GM18520 (cell line): ENCODE data around the gene DQX1.
"Not testable (repeated sequence)": the region's sequence is repeated elsewhere in the genome, so short reads cannot be mapped to it uniquely, and the experiment has no call there.

Experiments used
- ATAC-seq: cut with Tn5 transposase; IDR thresholded peaks from one replicate; pipeline ENCODE4 v1.9.1; 2021; ENCODE audit not compliant: unreplicated experiment

Gene DQX1

DNA sequence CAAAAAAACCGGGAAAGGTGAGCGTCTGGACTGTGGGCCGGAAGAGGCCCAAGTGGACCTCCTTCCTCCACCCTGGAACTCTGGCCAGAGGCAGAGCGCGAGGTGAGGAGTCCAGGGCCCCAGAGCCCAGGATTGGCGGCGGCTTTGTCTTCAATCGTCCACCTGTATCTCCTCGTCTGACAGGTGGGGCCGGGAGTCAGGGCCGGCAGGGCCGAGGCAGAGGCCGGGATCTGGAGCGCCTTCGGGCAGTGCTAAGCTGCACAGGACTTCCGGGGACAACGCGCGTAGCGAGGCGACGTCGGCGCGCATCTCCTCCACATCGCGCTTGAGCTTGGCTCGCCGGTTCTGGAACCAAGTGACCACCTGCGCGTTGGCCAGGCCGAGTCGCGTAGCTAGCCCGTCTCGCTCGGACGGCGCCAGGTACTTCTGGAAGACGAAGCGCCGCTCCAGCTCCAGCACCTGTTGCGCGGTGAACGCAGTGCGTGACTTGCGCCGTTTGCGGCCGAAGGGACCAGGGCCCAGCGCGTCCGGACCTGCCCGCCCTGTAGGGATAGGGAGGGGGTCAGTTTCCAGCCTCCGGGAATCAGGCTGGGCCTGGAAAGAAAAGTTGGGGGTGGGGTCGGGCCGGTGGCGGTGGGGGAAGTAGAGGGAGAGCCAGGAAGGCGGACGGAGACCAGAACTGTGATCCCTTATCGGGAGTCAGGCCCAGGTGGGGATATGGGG is 28.1 kb downstream of the DQX1 start:
- ATAC-seq: no peak

DNA sequence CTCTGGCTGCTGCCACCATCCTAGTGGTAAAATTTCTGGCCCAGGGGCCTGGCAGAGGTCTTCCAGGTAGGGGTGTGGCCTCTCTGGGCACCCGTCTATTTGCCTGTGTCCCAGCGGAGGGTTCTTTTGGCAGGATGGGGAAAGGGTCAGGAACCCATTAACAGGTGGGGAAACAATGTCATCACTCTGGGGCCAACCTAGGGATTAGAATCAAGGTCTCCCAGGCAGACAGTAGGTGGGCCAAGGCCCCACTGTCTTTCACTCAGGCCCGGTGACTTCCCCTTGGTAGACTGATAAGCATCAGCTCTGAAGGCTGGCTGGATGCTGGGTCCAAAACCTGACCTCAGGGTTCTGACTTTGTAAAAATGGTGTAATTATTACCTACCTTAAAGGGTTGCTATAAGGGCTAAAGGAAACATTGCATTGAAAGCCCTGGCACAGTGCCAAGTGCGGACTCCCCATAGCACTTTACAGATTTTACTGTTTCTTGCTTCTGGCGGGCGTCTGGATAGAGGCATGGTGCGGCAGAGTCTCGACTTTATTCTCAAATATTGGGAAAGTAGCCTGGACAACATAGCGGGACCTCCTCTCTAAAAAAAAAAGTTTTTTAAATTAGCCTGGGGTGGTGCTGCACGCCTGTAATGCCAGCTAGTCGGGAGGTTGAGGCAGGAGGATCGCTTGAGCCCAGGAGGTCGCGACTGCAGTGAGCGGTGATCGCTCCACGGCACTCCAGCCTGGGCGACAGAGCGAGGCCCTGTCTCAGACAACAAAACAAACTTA is 28.8 kb downstream of the DQX1 start:
- ATAC-seq: no peak

DNA sequence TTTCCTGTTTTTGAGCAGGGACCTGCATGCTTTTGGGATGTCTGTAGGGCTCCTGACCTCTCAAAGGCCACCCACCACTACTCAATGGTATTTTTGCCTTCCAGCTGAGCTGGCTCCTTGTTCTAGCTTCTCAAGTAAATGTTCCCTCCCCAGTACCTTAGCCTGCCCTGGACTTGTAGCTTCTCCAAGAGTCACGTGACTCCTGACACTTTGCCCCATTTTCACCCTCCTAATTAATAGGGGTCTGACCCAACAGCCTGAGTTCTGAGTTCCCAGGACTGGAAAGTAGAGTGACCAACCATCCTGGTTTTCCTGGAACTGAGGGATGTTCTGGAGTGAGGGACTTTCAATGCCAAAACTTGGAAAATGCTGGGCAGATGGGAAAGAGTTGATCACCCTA is 30.6 kb downstream of the DQX1 start:
- ATAC-seq: no peak

DNA sequence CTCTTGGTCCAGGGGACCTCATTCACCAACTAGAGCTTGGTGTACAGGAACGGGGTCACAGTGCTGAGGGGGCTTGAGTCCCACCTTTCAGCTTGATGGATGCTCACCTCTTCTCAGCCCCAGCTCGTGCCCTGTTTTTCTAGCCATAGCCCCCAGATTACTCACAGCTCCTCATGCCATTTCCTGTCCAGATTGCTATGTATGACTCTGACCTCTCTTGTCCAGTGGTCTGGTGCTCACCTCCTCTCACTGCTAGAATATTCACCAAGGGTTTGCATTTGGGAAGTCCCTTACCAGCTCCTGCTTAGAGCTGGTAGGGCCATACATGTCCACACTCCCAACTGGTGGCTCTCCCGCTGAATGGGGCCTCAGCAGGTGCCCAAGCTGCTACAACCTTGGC is 32.5 kb downstream of the DQX1 start:
- no peak for ATAC-seq

DNA sequence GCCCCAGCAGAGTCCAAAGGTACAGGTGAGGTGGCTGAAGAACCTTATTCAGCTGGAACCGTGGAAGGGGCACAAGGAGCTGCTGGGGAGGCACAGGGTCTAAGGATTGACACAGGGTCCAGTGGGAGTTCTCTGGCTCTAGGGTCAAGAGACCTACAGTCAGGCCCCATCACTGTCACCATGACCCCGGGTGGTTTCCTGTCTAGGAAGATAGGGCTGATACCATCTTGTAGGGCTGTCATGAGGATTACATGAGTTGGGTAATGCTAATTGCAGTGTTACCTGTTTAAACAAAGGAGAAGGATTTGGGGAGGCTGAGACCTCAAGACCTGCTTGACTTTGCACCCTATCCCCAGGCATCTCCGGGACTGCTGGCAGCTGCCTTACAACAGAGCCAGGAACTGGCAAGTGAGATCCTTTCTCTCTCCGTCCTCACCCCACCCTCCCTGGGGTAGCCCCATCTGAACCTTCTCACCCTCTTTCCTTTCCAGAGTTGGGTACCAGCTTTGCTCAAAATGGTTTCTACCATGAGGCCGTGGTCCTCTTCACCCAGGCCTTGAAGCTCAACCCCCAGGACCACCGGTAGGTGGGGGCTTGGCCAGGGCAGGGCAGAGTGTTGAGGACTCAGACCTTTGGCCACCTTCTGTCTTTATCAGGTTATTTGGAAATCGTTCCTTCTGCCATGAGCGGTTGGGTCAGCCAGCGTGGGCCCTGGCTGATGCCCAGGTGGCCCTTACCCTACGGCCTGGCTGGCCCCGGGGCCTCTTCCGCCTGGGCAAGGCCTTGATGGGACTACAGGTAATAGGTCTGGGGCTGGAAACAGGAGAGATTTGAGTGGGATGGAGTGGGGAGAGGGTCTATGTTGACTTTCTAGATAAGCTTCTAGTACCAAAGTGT is 34.1 kb downstream of the DQX1 start:
- no peak for ATAC-seq

DNA sequence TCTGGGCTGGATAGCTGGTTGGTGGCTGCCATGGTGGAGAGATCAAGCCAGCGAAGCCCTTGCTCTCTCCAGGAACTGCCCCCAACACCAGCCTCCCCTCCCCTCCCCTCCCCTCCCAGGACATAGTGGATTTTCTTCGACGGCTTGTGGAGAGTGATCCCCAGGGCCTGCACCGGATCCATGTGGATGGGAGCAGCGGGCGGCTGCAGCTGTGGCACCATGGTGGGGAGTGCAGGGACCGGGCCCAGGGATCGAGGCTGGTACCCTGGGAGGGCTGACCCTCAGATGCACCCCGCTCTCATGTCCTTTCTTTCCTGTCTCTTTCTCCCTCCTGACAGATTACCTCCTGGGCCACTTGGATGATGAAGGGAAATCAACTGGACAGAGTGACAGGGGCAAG is 36.1 kb downstream of the DQX1 start:
- no peak for ATAC-seq

DNA sequence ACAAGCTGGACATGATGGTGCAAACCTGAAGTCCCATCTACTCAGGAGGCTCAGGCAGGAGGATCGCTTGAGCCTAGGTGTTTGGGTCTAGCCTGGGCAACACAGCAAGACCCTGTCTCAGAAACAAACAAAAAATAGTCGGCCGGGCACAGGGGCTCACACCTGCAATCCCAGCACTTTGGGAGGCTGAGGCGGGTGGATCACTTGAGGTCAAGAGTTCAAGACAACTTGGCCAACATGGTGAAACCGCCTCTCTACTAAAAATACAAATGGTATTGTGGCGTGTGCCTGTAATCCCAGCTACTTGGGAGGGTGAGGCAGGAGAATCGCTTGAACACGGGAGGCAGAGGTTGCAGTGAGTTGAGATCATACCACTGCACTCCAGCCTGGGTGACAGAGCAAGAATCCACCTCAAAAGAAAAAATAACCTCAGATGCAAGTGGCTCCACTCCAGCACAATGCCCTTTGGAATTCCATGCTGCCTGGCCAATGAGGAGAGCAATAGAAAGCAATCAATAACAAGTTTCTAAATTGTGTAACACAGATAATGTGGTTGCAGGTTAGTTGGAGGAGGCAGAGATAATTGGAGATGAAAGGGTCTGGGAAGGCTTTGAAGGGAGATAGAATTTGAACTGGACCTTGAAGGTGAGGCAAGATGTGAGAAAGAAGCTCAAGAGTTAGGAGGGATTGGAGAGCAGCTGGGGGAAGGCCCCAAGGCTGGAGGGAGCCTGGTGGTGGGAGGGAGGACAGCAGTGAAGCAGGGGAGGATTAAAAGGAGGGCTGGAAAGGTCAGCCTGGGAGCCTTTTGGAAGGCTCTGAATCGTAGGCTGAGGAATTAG is 37.2 kb downstream of the DQX1 start:
- ATAC-seq: no peak

DNA sequence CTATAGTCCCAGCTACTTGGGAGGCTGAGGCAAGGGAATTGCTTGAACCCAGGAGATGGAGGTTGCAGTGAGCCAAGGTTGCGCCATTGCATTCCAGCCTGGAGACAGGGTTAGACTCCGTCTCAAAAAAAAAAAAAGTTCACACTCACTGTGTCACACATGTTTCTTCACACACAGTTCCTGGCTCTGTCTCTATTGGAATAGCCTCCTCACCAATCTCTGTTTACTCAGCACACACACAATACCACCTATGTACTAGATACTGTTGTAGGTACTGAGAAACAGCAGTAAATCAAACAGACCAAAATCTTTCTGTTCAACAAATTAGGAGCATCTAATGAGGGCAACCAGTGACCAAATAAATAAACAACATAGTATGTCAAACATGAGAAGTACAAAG is 39.9 kb downstream of the DQX1 start:
- ATAC-seq: no peak

DNA sequence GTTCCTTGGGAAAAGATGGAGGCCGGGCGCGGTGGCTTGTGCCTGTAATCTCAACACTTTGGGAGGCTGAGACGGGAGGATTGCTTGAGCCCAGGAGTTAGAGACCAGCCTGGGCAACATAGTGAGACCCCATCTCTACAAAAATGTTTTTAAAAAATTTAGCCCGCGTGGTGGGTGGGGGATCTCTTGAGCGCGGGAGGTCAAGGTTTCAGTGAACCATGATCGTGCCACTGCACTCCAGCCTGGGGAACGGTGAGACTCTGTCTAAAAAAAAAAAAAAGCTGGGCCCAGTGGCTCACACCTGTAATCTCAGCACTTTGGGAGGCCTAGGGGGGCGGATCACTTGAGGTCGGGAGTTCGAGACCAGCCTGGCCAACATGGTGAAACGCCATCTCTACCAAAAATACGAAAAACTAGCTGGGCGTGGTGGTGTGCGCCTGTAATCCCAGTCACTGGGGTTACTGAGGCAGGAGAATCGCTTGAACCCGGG is 42.3 kb downstream of the DQX1 start:
- ATAC-seq: not testable (repeated sequence)

DNA sequence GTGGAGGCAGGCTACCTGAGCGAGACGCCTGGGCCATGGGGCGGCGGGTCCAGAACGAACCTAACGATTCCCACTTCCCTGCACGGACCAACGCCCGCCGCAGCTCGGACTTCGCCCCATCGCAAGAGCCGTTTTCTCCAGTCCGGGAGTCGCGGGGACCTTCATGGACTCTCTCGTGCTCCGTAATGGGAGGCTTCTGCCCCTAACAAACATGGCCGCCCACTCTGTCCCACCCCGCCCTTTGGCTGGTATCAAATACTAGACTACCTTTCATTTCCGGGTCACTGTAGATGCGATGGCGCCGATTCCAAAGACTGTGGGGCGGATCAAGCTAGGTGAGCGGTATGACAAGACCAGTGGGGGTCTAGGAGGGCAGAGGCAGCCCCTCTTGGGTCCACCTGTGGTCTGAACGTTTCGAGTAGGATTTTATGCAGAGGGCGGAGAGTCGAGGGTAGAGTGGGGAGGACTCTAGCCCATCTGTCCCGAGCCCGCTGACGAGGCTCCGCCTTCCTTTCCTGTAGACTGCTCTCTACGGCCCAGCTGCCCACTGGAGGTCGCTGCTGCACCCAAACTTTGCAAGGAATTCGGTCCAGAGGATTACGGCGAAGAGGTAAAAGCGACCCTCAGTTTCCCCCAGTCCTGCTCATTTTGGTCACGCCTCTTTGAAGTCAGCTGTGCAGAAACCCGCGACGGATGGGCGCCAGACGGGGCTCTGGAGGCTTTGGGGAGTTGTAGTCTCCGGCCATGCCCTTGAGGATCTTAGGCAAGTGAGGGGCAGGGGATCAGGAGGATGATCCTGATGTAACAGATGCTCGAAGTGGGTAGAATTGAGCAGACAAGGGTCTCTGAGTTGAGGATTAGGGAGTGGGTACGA is 43.0 kb downstream of the DQX1 start, which contains the start of the genes CCDC142 and TTC31:
TSS of gene CCDC142 (minus strand) at position 198 of the 874 bp plus-strand sequence. CDS start at position 37, 161 bp downstream.
TSS of gene TTC31 (plus strand) at position 281 of the 874 bp plus-strand sequence. CDS start at position 296, 15 bp downstream.
- ATAC-seq: peak; percentile 70

DNA sequence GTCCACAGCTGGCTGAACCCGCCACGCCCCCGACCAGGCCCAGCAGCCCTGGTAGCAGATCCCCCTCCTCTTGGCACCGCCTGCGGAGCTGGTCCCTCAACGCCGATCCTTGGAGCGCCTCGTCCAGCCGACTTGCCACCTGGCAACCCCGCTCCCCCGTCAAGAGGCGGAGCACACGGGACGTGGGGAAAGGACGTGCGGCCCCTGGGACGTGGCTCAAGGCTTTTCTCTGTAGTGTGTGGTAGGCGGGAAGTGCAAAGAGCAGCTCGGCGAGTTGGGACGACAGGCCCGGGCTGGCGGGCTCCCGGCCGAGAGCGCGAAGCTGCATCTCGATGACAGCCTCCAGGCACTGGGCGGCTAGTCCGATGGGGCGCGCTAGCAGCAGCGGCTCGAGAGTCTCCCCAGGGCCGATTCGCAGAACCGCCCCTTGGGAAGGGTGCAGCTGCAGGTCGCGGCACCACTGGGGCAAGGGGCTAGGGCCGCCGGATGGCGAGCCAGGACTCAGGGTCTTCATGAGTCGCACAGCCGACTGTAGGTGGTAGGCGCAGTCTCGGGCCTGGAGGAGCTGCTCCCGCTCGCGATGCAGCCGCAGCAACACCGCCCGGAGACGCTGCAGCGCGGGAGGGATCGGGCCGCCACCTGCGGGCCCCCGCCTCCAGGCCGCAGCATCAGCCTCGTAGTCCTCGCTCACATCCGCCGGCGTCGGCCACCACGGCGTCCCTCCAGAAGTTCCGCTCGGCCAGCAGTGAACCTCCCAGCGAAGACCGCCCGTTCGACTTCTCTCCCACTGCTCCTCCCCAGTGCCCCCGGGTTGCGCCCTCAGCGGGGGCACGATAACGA is 43.9 kb downstream of the DQX1 start:
- ATAC-seq: peak; percentile 25

DNA sequence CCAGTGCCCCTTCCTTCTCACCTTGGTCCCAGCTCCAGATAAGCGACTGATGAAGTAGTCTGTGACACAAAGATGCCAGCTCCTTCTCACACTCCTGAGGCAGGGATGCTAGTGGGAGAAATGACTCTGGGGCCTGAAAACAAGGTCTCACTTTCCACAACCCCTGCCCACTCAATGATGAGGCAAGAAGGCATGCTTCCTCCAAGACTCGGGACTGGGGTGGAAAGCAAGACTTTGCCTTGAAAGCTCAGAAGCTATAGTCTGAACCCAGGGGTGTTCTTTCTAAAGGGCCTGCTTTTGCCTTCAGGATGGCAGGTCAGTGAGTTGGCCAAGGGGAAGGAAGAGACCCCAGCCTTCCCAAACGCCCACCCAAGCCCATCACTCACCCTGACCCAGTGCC is 44.6 kb downstream of the DQX1 start:
- no peak for ATAC-seq

DNA sequence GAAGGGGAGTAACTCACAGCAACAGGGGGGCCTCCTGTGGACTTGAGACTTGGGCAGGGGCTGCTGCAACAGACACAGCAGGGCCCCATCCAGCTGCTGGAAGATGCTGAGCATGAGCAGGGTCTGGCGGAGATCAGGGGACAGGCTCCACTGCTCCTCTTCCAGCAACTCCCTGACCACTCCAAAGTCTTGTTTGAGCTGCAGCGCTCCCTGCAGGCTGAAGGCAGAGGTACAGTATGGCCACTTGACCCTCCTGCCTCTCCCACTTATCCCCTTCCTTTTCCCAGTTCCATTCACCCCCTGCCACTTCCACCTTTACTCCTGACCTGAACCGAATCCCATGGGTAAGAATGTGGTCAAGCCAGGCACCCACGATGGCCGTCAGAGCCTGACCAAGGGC is 51.1 kb downstream of the DQX1 start:
- no peak for ATAC-seq

DNA sequence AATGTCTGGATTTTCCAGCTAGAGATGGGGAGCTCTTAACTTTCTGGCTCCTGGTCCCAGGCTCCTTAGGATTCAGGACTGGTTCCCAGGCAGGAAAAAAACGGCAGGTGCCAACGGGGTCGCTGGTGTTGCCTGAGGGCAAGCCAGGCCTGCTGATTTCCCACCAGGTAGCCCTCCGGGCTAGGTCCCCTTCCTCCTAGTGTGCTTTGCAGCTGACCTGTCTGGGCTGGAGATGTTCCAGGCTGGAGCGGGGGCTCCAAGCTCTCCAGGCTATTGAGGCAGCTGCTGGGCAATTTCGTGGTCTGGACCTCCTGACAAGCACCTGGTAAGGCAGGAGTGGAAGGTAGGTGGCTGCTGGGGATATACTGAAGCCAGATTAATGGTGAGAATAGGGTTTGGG is 51.5 kb downstream of the DQX1 start:
- no peak for ATAC-seq

DNA sequence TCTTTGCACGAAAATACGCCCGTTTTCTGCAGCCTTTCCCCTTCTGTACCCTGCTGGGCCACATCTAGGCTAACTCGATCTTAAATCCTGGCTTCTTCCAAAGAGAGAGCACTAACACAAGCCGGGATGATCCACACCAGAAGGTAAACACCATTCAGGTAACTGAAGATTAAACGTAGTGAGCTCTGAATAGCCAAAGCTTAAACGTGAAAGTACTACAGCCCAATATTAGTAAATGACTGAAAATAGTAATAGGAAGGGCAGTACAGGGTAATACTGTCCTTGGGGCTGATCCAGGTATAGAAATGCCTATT is 53.1 kb downstream of the DQX1 start:
- ATAC-seq: no peak

DNA sequence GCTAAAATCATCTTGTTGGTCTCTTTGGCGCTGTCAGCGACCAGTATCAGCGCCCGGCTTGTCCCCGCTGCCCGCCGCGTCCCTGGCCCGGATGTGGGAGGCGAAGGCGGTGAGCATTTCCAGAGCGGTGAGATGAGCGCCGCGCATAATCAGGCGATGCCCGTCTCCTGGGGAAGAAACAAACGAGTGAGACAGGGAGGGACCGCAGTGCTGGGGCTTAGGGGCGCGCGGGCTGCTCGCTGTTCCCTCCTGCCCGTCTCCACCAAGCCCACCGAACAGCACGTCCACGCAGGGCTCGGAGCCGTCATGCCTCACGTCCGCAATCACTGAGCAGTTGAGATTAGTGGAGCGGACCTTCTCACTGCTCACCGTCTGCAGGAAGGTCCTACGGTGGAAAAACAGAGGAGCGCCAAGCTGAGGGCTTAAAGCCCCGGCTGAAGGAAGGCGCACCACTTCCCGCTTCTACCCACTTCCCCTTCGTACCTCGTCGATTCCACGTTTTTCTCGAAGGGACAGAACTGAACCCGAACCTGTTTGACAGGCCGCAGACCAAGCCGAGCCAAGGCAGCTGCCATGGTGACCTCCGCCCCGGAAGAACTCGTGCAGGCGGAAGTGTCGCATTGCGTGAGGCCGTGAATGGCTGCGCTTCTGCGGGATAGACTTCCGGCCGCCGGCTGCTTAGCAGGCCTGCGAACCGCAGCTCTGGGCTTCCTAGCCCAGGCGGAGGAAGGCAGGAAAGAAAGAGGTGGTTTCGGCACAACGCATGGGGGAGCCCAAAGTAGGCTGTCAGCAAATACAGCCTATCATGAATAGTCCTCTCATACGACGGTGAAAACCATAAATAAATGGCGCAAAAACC is 53.7 kb downstream of the DQX1 start, which contains the start of gene MRPL53:
TSS of gene MRPL53 (minus strand) at position 595 of the 859 bp plus-strand sequence. CDS start at position 575, 20 bp downstream.
- peak; percentile 82 for ATAC-seq

DNA sequence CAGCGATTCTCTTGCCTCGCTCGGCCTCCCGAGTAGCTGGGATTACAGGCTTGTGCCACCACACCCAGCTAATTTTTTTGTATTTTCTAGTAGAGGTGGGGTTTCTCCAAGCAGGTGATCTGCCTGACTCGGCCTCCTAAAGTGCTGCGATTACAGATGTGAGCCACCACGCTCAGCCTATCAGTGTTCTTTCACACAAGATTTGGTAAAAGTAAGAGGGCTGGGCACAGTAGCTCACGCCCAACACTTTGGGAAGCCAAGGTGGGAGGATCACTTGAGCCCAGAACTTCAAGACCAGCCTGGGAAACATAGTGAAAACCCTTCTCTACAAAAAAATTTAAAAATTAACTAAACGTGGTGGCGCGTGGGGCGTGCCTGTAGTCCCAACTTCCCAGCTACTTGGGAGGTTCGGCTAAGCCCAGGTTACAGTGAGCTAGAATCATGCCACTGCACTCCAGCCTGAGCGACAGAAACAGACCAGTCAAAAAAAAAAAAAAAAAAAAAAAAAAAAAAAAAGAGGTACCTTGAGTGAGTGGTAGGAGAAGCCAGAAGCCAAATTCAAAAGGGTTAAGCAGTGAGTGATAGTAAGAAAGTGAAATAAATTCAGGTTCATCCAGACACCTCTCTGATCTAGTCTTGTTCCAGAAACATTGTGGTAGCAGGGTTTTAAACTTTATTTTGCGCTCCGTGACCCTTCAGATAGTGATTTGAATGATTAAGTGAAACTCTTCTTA is 54.5 kb downstream of the DQX1 start:
- no peak for ATAC-seq
